ENCODE measurements around the gene SYP. TPM values are rescaled to one million over a fixed set of nuclear protein-coding genes. Genes with fewer than 3 reads are reported as not detected.

Gene SYP
- total RNA-seq, 1 donor from 2014 or later: 0.17 TPM

- DNase-seq (ENCODE audit: low read depth): no peak
- H3K4me3 ChIP-seq (ENCODE audit: low read depth, low read length): peak overlapping the region; percentile 70
- no peak for TF ChIP-seq CTCF (conservative IDR thresholded peaks at IDR 0.05; ENCODE audit: low read depth, low read length)
These were observed 27.7 kb downstream of the SYP start for GRCh38 chrX:49172280-49172780.

DNA sequence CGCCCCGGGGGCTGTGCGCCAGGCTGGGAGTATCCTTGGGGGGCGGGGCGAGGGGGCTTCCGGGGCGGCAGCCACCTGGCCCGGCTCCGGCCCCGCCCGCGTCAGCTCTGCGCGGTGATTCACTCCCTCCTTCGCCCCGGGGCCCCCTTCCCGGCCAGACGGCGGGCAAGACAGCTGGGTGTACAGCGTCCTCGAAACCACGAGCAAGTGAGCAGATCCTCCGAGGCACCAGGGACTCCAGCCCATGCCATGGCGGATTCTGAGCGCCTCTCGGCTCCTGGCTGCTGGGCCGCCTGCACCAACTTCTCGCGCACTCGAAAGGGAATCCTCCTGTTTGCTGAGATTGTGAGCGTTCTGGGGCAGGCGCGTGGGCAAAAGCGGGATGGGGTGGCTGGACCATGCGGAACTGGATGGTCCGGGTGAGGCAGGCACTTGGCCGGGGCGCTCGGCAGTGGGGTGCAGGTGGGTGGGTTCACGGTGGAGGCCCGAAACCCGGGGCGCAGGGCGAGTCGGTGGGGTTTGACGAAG lies 28.2 kb downstream of the SYP start, which contains the start of gene PLP2:
PLP2 (plus strand) TSS at position 147 of the 528 bp plus-strand sequence; CDS start at position 250, 103 bp downstream.
- DNase-seq (ENCODE audit: low read depth): no peak
- TF ChIP-seq CTCF (conservative IDR thresholded peaks at IDR 0.05; ENCODE audit: low read depth, low read length): no peak
- H3K4me3 ChIP-seq (ENCODE audit: low read depth, low read length): peak within 1 kb of the TSS; percentile 70

GRCh38 chrX:49167740-49168108 lies 32.3 kb downstream of the SYP start:
- peak overlapping the region; percentile 31 for H3K4me3 ChIP-seq (ENCODE audit: low read depth, low read length)
- no peak for DNase-seq (ENCODE audit: low read depth)
- no peak for TF ChIP-seq CTCF (conservative IDR thresholded peaks at IDR 0.05; ENCODE audit: low read depth, low read length)

DNA sequence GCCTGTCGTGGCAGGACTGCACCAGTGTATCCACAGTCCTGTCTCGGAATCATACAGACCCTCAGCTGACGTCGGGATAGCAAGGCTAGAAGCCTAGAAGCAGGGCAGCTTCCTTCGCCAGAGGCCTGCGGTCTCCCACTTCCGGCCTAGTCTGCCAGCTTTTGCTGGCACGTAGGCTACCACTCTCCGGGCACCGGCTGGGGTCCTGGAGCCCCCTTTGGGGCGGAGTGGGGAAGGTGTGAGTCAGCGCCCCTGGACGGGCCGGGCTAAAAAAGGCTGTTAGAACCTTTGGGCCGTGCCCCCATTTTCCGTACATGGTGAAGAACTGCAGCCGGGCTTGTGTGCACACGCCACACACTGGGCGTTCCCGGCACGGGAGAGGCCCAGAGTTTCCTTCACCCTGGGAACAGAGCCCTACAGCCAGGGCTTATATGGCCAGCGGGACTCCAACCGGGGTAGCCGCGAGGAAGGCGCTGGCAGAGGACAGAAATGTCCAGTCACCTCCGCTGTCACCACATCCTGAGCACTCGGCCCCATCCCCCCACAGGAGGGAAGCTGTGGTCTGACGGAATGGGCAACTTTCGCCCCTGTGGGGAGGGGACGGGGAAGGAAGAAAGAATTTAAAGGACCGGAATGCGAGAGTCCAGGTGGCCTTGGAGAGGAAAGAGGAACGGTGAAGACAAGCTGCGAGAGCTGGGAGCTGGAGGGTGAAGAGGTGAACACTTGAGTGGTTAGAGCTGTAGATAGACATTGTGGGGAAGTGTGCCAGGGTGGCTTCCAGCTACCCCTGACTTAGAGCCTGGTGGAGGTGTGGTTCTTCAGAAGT lies 32.9 kb downstream of the SYP start:
- peak overlapping the region; percentile 31 for H3K4me3 ChIP-seq (ENCODE audit: low read depth, low read length)
- DNase-seq (ENCODE audit: low read depth): no peak
- TF ChIP-seq CTCF (conservative IDR thresholded peaks at IDR 0.05; ENCODE audit: low read depth, low read length): no peak

- no peak for TF ChIP-seq CTCF (conservative IDR thresholded peaks at IDR 0.05; ENCODE audit: low read depth, low read length)
- H3K4me3 ChIP-seq (ENCODE audit: low read depth, low read length): peak overlapping the region; percentile 31
- DNase-seq (ENCODE audit: low read depth): no peak
These were observed 33.8 kb downstream of the SYP start for GRCh38 chrX:49165901-49166881.

DNA sequence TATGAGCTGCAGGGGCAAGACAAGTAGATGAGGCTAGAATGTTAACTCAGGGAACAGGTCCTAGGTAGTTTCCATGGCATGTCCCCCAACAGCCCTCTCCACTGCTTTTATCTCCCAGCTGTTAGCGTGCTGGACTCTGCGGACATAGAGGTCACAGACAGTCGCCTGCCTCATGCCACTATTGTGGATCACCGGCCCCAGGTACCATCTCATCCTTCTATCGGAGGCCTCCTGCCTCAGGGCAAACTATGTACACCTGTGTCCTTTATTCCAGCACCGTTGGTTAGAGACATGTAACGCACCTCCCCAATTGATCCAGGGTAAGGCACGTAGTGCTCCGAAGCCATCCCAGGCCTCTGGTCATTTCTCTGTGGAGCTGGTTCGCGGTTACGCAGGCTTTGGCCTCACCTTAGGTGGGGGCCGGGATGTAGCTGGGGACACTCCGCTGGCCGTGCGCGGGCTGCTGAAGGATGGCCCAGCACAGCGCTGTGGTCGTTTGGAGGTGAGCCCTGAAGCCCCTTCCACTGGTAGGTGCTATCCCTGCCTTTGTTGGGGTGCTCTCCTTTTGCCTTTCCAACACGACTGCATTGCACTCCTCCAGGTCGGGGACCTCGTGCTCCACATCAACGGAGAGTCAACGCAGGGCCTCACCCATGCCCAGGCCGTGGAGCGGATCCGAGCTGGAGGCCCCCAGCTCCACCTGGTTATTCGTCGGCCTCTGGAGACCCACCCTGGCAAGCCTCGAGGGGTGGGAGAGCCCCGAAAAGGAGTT lies 35.2 kb downstream of the SYP start:
- TF ChIP-seq CTCF (conservative IDR thresholded peaks at IDR 0.05; ENCODE audit: low read depth, low read length): no peak
- H3K4me3 ChIP-seq (ENCODE audit: low read depth, low read length): no peak overlapping the region
- DNase-seq (ENCODE audit: low read depth): no peak

Measured in epithelial cell of proximal tubule (primary cell).